Measurements from ENCODE around the gene HS1BP3.

HS1BP3 gene

DNA sequence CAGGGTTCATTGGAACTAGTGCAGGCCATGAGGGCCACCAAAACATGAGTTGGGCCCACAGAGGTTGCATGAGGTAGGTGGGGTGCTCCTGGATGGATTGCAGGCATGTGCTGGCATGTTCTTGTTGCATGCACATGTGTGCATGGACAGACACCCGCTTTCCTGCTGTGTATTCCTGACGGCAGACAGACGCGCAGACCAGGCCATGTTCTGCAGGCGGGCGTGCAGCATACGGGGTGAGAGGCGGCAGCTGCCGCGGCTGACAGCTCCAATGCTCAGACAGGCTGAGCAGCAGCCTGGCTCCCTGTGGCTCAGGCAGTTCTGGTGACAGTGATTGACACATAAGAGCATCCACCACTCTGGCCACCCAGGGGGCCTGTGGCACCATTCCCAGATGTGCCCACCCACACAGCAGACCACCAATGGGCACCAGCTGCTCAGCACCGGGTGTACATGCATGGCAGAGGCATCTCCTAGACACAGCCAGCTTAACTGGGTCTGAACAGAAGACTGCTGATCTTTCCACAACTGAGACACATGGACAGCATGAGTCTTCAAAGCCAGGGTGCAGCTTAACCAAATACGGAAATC is 21.2 kb downstream of the HS1BP3 start:
- DNase-seq = no peak
- no peak for ATAC-seq (ENCODE audit: insufficient read depth, low read depth)
- H3K9ac ChIP-seq (ENCODE audit: low read depth, low read length) = no peak overlapping the region
- H4K20me1 ChIP-seq (ENCODE audit: insufficient read depth, low read length) = peaks cover 5% of the 10 kb centered on the region; the same call in 1 of the 2 replicates
- no peaks in the 10 kb centered on the region for H3K4me1 ChIP-seq (ENCODE audit: insufficient read depth, low read length)
- no peaks in the 10 kb centered on the region for H3K79me2 ChIP-seq (ENCODE audit: insufficient read depth, low read length)
- H3K4me2 ChIP-seq (ENCODE audit: insufficient read depth, low read length) = no peak overlapping the region
- no peak overlapping the region for H2AFZ ChIP-seq (ENCODE audit: low read depth, low read length)
- no peaks in the 10 kb centered on the region for H3K27me3 ChIP-seq (ENCODE audit: insufficient read depth, low read length, poor library complexity)
- no peaks in the 10 kb centered on the region for H3K9me3 ChIP-seq (ENCODE audit: insufficient read depth, low read length, severe bottlenecking)
- H3K27ac ChIP-seq (ENCODE audit: low read length) = no peak overlapping the region
- H3K4me3 ChIP-seq (ENCODE audit: low read depth in 1 of 2, low read length in 2 of 2) = no peak overlapping the region
- TF ChIP-seq EZH2 (IDR thresholded peaks at IDR 0.05; ENCODE audit: borderline replicate concordance, low read depth, low read length, severe bottlenecking) = no peak
- TF ChIP-seq, protein P1, sequence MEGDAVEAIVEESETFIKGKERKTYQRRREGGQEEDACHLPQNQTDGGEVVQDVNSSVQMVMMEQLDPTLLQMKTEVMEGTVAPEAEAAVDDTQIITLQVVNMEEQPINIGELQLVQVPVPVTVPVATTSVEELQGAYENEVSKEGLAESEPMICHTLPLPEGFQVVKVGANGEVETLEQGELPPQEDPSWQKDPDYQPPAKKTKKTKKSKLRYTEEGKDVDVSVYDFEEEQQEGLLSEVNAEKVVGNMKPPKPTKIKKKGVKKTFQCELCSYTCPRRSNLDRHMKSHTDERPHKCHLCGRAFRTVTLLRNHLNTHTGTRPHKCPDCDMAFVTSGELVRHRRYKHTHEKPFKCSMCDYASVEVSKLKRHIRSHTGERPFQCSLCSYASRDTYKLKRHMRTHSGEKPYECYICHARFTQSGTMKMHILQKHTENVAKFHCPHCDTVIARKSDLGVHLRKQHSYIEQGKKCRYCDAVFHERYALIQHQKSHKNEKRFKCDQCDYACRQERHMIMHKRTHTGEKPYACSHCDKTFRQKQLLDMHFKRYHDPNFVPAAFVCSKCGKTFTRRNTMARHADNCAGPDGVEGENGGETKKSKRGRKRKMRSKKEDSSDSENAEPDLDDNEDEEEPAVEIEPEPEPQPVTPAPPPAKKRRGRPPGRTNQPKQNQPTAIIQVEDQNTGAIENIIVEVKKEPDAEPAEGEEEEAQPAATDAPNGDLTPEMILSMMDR (IDR thresholded peaks at IDR 0.05; ENCODE audit: borderline replicate concordance, extremely low read depth, low read length, poor library complexity, severe bottlenecking) = no peak
- H3K36me3 ChIP-seq (ENCODE audit: insufficient read depth, low read length) = no peaks in the 10 kb centered on the region; the same call in 1 of the 2 replicates

DNA sequence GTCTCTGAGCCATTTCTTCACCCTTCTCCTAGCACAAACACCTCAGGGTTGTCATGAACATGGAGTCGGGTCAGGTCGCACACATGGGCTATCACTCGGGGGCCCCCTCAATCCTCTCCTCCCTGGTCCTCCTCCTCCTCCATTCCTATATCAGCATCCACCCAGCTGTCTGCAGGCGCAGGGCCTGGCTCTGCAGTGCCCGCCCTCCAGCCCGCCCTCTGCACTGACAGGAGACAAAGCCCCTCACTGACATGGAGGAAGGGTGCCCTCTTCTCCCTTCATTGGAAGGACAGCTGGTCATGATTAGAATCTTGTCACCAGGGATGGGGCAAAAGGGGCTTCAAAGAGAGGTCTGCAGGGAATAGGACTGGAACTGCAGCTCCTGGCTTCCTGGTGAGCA is 21.7 kb downstream of the HS1BP3 start:
- ATAC-seq (ENCODE audit: insufficient read depth, low read depth) = no peak
- no peaks in the 10 kb centered on the region for H3K27me3 ChIP-seq (ENCODE audit: insufficient read depth, low read length, poor library complexity)
- H3K27ac ChIP-seq (ENCODE audit: low read length) = no peak overlapping the region
- H3K9ac ChIP-seq (ENCODE audit: low read depth, low read length) = no peak overlapping the region
- TF ChIP-seq, protein P1 (IDR thresholded peaks at IDR 0.05; ENCODE audit: borderline replicate concordance, extremely low read depth, low read length, poor library complexity, severe bottlenecking) = no peak
- no peak for TF ChIP-seq EZH2 (IDR thresholded peaks at IDR 0.05; ENCODE audit: borderline replicate concordance, low read depth, low read length, severe bottlenecking)
- H3K9me3 ChIP-seq (ENCODE audit: insufficient read depth, low read length, severe bottlenecking) = no peaks in the 10 kb centered on the region
- H2AFZ ChIP-seq (ENCODE audit: low read depth, low read length) = no peak overlapping the region
- H3K4me3 ChIP-seq (ENCODE audit: low read depth in 1 of 2, low read length in 2 of 2) = no peak overlapping the region
- no peaks in the 10 kb centered on the region for H3K79me2 ChIP-seq (ENCODE audit: insufficient read depth, low read length)
- H3K36me3 ChIP-seq (ENCODE audit: insufficient read depth, low read length) = peaks cover 4% of the 10 kb centered on the region
- H3K4me1 ChIP-seq (ENCODE audit: insufficient read depth, low read length) = no peaks in the 10 kb centered on the region
- no peak for DNase-seq
- H3K4me2 ChIP-seq (ENCODE audit: insufficient read depth, low read length) = no peak overlapping the region
- peaks cover 5% of the 10 kb centered on the region; the same call in 1 of the 2 replicates for H4K20me1 ChIP-seq (ENCODE audit: insufficient read depth, low read length)

DNA sequence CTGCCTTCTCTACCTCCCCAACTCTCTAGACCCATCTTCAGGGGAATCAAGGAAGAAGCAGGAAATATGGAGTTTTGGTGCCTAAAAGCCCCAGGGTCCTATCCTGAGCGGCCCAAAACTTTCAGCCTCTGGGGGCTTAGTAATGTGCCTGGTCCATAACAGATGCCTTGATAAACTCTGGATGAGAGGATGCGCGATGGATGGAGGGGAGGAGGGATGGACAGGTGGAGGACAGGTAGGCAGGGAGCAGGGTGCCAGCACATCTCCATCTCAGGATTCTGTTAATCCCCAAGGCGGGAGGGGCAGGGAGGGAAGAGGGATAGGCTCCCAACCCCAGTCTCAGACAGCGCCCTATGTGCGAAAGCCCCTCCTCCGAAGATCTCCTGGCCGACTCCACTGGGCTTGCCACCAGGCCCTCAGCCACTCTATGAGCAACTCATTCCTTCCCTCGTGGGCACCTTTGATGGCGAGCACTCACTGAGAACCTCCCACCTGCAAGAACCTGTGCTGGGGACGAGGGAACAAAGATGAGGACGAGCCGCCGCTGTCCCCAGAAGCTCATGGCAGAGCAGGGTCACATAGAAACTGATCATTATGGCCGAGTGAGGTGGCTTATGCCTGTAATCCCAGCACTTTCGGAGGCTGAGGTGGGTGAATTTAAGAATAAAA is 23.1 kb downstream of the HS1BP3 start:
- H3K27ac ChIP-seq (ENCODE audit: low read length) = no peak overlapping the region
- H3K27me3 ChIP-seq (ENCODE audit: insufficient read depth, low read length, poor library complexity) = no peaks in the 10 kb centered on the region
- H3K9me3 ChIP-seq (ENCODE audit: insufficient read depth, low read length, severe bottlenecking) = no peaks in the 10 kb centered on the region
- no peaks in the 10 kb centered on the region for H3K4me1 ChIP-seq (ENCODE audit: insufficient read depth, low read length)
- TF ChIP-seq, protein P1 (IDR thresholded peaks at IDR 0.05; ENCODE audit: borderline replicate concordance, extremely low read depth, low read length, poor library complexity, severe bottlenecking) = no peak
- no peak for TF ChIP-seq EZH2 (IDR thresholded peaks at IDR 0.05; ENCODE audit: borderline replicate concordance, low read depth, low read length, severe bottlenecking)
- no peaks in the 10 kb centered on the region for H3K79me2 ChIP-seq (ENCODE audit: insufficient read depth, low read length)
- peaks cover 10% of the 10 kb centered on the region for H3K36me3 ChIP-seq (ENCODE audit: insufficient read depth, low read length)
- no peak overlapping the region for H2AFZ ChIP-seq (ENCODE audit: low read depth, low read length)
- H4K20me1 ChIP-seq (ENCODE audit: insufficient read depth, low read length) = peaks cover 5% of the 10 kb centered on the region; the same call in 1 of the 2 replicates
- H3K9ac ChIP-seq (ENCODE audit: low read depth, low read length) = no peak overlapping the region
- DNase-seq (no peak), ATAC-seq (ENCODE audit: insufficient read depth, low read depth) (no peak)
- H3K4me2 ChIP-seq (ENCODE audit: insufficient read depth, low read length) = no peak overlapping the region
- no peak overlapping the region for H3K4me3 ChIP-seq (ENCODE audit: low read depth in 1 of 2, low read length in 2 of 2)

Data from DND-41 (cell line).